Measurements from ENCODE around the gene PIK3IP1. TPM values are rescaled to one million over a fixed set of nuclear protein-coding genes. Genes with fewer than 3 reads are reported as not detected.
"Not testable (repeated sequence)": the region's sequence is repeated elsewhere in the genome, so short reads cannot be mapped to it uniquely, and the experiment has no call there.

PIK3IP1 gene
- total and polyA plus RNA-seq, 2 experiments from 2014 or later = 10.0 to 16.1 TPM

- H3K4me3 ChIP-seq = no peak overlapping the region
- no peak for TF ChIP-seq EZH2phosphoT487 (IDR thresholded peaks at IDR 0.05; ENCODE audit: insufficient read depth, low read depth)
- no peak for TF ChIP-seq EZH2 (IDR thresholded peaks at IDR 0.05; ENCODE audit: insufficient read depth, poor library complexity, severe bottlenecking)
- in situ Hi-C loops (cut with MboI) = no loop called here
- H4K20me1 ChIP-seq (ENCODE audit: insufficient read depth) = no peaks in the 10 kb centered on the region
- WGBS, 2 experiments (ENCODE audit: low coverage in 1 of 2, low lambda C conversion rate in 2 of 2, missing lambda C conversion rate in 2 of 2) = 83 to 90% methylated on average over 4 of the region's 4 CpGs
- no peak overlapping the region for H3K27ac ChIP-seq
- no peak overlapping the region for H3K9ac ChIP-seq
- no peaks in the 10 kb centered on the region for H3K79me2 ChIP-seq (ENCODE audit: insufficient read depth)
- no peaks in the 10 kb centered on the region for H3K36me3 ChIP-seq (ENCODE audit: low read depth)
- DNase-seq = no peak
- no peak overlapping the region for H2AFZ ChIP-seq
- H3K4me1 ChIP-seq (ENCODE audit: insufficient read depth) = no peaks in the 10 kb centered on the region
- no peaks in the 10 kb centered on the region for H3K9me2 ChIP-seq (ENCODE audit: insufficient read depth)
- H3K9me3 ChIP-seq (ENCODE audit: low read depth) = no peaks in the 10 kb centered on the region
- H3K27me3 ChIP-seq (replicated peaks; ENCODE audit: insufficient read depth) = no peaks in the 10 kb centered on the region
- no peaks in the 10 kb centered on the region for H3F3A ChIP-seq (ENCODE audit: insufficient read depth)
- no peak overlapping the region for H3K4me2 ChIP-seq (ENCODE audit: unreplicated experiment)
Observed at GRCh38 chr22:31321421-31321820, 29.1 kb upstream of the PIK3IP1 start.

GRCh38 chr22:31314220-31314619 lies 21.9 kb upstream of the PIK3IP1 start:
- H3K4me3 ChIP-seq; H3K4me2 ChIP-seq (ENCODE audit: unreplicated experiment); H3K9ac ChIP-seq; H3K9me2 ChIP-seq (ENCODE audit: insufficient read depth); DNase-seq; H3F3A ChIP-seq (ENCODE audit: insufficient read depth); H3K79me2 ChIP-seq (ENCODE audit: insufficient read depth); H3K36me3 ChIP-seq (ENCODE audit: low read depth); H3K9me3 ChIP-seq (ENCODE audit: low read depth); in situ Hi-C loops (cut with MboI); H3K27me3 ChIP-seq (replicated peaks; ENCODE audit: insufficient read depth); H4K20me1 ChIP-seq (ENCODE audit: insufficient read depth); H3K4me1 ChIP-seq (ENCODE audit: insufficient read depth); H3K27ac ChIP-seq; H2AFZ ChIP-seq: not testable (repeated sequence)
- WGBS, 2 experiments (ENCODE audit: low coverage in 1 of 2, low lambda C conversion rate in 2 of 2, missing lambda C conversion rate in 2 of 2) = 93 to 100% methylated on average over 1 of the region's 1 CpG

- 44 to 47% methylated on average over 6 of the region's 6 CpGs for WGBS, 2 experiments (ENCODE audit: low coverage in 1 of 2, low lambda C conversion rate in 2 of 2, missing lambda C conversion rate in 2 of 2)
Observed at GRCh38 chr22:31313366-31314147, 21.3 kb upstream of the PIK3IP1 start.

GRCh38 chr22:31308181-31308580 lies 15.9 kb upstream of the PIK3IP1 start:
- DNase-seq = no peak
- no peaks in the 10 kb centered on the region for H3K79me2 ChIP-seq (ENCODE audit: insufficient read depth)
- in situ Hi-C loops (cut with MboI) = no loop called here
- H3K9me3 ChIP-seq (ENCODE audit: low read depth) = no peaks in the 10 kb centered on the region
- H3F3A ChIP-seq (ENCODE audit: insufficient read depth) = no peaks in the 10 kb centered on the region
- no peaks in the 10 kb centered on the region for H3K9me2 ChIP-seq (ENCODE audit: insufficient read depth)
- no peak overlapping the region for H3K9ac ChIP-seq
- H3K27ac ChIP-seq = no peak overlapping the region
- H2AFZ ChIP-seq = no peak overlapping the region
- H3K27me3 ChIP-seq (replicated peaks; ENCODE audit: insufficient read depth) = no peaks in the 10 kb centered on the region
- H3K4me2 ChIP-seq (ENCODE audit: unreplicated experiment) = no peak overlapping the region
- no peak overlapping the region for H3K4me3 ChIP-seq
- no peak for TF ChIP-seq EZH2phosphoT487 (IDR thresholded peaks at IDR 0.05; ENCODE audit: insufficient read depth, low read depth)
- TF ChIP-seq EZH2 (IDR thresholded peaks at IDR 0.05; ENCODE audit: insufficient read depth, poor library complexity, severe bottlenecking) = no peak
- H3K4me1 ChIP-seq (ENCODE audit: insufficient read depth) = no peaks in the 10 kb centered on the region
- no peaks in the 10 kb centered on the region for H3K36me3 ChIP-seq (ENCODE audit: low read depth)
- H4K20me1 ChIP-seq (ENCODE audit: insufficient read depth) = no peaks in the 10 kb centered on the region

More at GRCh38 chr22:31313366-31314147, 21.3 kb upstream of the PIK3IP1 start:
- TF ChIP-seq EZH2phosphoT487 (IDR thresholded peaks at IDR 0.05; ENCODE audit: insufficient read depth, low read depth) = no peak
- TF ChIP-seq EZH2 (IDR thresholded peaks at IDR 0.05; ENCODE audit: insufficient read depth, poor library complexity, severe bottlenecking) = no peak
- in situ Hi-C loops (cut with MboI) = no loop called here
- H3K4me2 ChIP-seq (ENCODE audit: unreplicated experiment) = no peak overlapping the region
- H3F3A ChIP-seq (ENCODE audit: insufficient read depth) = no peaks in the 10 kb centered on the region
- no peak overlapping the region for H3K4me3 ChIP-seq
- H3K9me2 ChIP-seq (ENCODE audit: insufficient read depth) = no peaks in the 10 kb centered on the region
- no peaks in the 10 kb centered on the region for H3K4me1 ChIP-seq (ENCODE audit: insufficient read depth)
- no peaks in the 10 kb centered on the region for H3K27me3 ChIP-seq (replicated peaks; ENCODE audit: insufficient read depth)
- no peaks in the 10 kb centered on the region for H4K20me1 ChIP-seq (ENCODE audit: insufficient read depth)
- 0 out of 2 replicates have a peak overlapping the region, but pooled peaks have one; percentile 14 for H3K9ac ChIP-seq
- H2AFZ ChIP-seq = peak overlapping the region; percentile 59; the same call in 1 of the 2 replicates
- H3K36me3 ChIP-seq (ENCODE audit: low read depth) = no peaks in the 10 kb centered on the region
- DNase-seq = peak; percentile 73
- no peaks in the 10 kb centered on the region for H3K9me3 ChIP-seq (ENCODE audit: low read depth)
- no peak overlapping the region for H3K27ac ChIP-seq
- no peaks in the 10 kb centered on the region for H3K79me2 ChIP-seq (ENCODE audit: insufficient read depth)

- Histone ChIP-seq H3K4me1 (ENCODE audit: insufficient read depth) (no peaks in the 10 kb centered on the region), H3K36me3 (ENCODE audit: low read depth) (no peaks in the 10 kb centered on the region), H3K9me2 (ENCODE audit: insufficient read depth) (no peaks in the 10 kb centered on the region), H3K79me2 (ENCODE audit: insufficient read depth) (no peaks in the 10 kb centered on the region), H3K4me3 (no peak overlapping the region), H3K27me3 (replicated peaks; ENCODE audit: insufficient read depth) (no peaks in the 10 kb centered on the region), H3K9me3 (ENCODE audit: low read depth) (no peaks in the 10 kb centered on the region), H3K4me2 (ENCODE audit: unreplicated experiment) (no peak overlapping the region), H2AFZ (no peak overlapping the region), H4K20me1 (ENCODE audit: insufficient read depth) (no peaks in the 10 kb centered on the region), H3K9ac (no peak overlapping the region), H3F3A (ENCODE audit: insufficient read depth) (no peaks in the 10 kb centered on the region), H3K27ac (no peak overlapping the region)
- DNase-seq = no peak
- in situ Hi-C loops (cut with MboI) = no loop called here
- whole genome bisulfite sequencing, 2 experiments (ENCODE audit: low coverage in 1 of 2, low lambda C conversion rate in 2 of 2, missing lambda C conversion rate in 2 of 2) = 97% methylated on average over 3 of the region's 3 CpGs
- TF ChIP-seq EZH2phosphoT487 (IDR thresholded peaks at IDR 0.05; ENCODE audit: insufficient read depth, low read depth) (no peak), EZH2 (IDR thresholded peaks at IDR 0.05; ENCODE audit: insufficient read depth, poor library complexity, severe bottlenecking) (no peak)
Observed at GRCh38 chr22:31305194-31305593, 12.9 kb upstream of the PIK3IP1 start.

Data from GM23248 (cell line).